GM12801 (cell line): Measurements from ENCODE around the gene CFAP251.

Experiments
- CTCF ChIP-seq: IDR thresholded peaks from one replicate; pipeline ENCODE4 v1.5.1; 2011; ENCODE audit warnings: control low read depth; ENCODE audit not compliant: insufficient read length; ENCODE audit errors: extremely low read depth

CFAP251 gene

GRCh38 chr12:122040579-122041386, 122.4 kb downstream of the CFAP251 start:
- no peak for TF ChIP-seq CTCF

GRCh38 chr12:122042910-122043309, 124.5 kb downstream of the CFAP251 start:
- no peak for TF ChIP-seq CTCF

GRCh38 chr12:122043476-122043875, 125.1 kb downstream of the CFAP251 start:
- TF ChIP-seq CTCF, result no peak

- no peak for TF ChIP-seq CTCF
These were observed 126.9 kb downstream of the CFAP251 start for GRCh38 chr12:122045262-122045661.

- TF ChIP-seq CTCF, result no peak
These were observed 127.8 kb downstream of the CFAP251 start for GRCh38 chr12:122046145-122046544.

GRCh38 chr12:122048151-122048550, 129.8 kb downstream of the CFAP251 start:
- no peak for TF ChIP-seq CTCF

- TF ChIP-seq CTCF, result no peak
These were observed 131.4 kb downstream of the CFAP251 start for GRCh38 chr12:122049827-122050226.

- no peak for TF ChIP-seq CTCF
These were observed 132.3 kb downstream of the CFAP251 start for GRCh38 chr12:122050706-122051105.
